Lower leg skin (tissue), 3 donors: ENCODE results near the gene WBP2.

Source experiments
- POLR2A ChIP-seq, 2 donors: fragments of 450-650 bp; IDR thresholded peaks; one replicate each; pipeline ENCODE4 v1.6.1; 2016 to 2017; ENCODE audit warnings: antibody characterized with exemption in 2 of 2, mild to moderate bottlenecking in 1 of 2, moderate library complexity in 1 of 2
- TF ChIP-seq, protein P1 (sequence below), 3 donors: fragments of 450-650 bp; IDR thresholded peaks; one replicate each; pipeline ENCODE4 v1.5.1; 2016; ENCODE audit warnings: antibody characterized with exemption in 3 of 3, mild to moderate bottlenecking in 3 of 3, moderate library complexity in 2 of 3

DNA sequence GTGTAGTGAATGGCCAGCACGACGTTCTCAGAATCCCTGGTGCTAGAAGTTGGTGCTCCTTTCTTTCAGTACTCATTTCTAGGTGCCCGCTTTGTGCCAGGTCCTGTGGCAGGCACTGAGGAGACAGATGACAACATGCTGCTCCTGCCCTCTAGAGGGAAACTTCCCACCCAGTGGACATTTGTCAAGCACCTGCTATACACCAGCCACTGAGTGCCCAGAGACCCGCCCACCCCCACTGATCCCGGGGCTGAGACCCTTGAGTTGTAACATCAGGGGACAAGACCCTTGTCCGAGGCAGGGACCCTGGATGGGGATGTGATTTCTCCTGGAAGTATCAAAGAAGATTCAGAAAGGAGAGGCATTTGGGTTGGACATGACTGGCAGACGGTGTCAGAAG, 36.0 kb downstream of the WBP2 start:
- no peak for TF ChIP-seq POLR2A (IDR thresholded peaks at IDR 0.05)
- TF ChIP-seq, protein P1, sequence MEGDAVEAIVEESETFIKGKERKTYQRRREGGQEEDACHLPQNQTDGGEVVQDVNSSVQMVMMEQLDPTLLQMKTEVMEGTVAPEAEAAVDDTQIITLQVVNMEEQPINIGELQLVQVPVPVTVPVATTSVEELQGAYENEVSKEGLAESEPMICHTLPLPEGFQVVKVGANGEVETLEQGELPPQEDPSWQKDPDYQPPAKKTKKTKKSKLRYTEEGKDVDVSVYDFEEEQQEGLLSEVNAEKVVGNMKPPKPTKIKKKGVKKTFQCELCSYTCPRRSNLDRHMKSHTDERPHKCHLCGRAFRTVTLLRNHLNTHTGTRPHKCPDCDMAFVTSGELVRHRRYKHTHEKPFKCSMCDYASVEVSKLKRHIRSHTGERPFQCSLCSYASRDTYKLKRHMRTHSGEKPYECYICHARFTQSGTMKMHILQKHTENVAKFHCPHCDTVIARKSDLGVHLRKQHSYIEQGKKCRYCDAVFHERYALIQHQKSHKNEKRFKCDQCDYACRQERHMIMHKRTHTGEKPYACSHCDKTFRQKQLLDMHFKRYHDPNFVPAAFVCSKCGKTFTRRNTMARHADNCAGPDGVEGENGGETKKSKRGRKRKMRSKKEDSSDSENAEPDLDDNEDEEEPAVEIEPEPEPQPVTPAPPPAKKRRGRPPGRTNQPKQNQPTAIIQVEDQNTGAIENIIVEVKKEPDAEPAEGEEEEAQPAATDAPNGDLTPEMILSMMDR (IDR thresholded peaks at IDR 0.05), result no peak
